HUDEP-2 (cell line): ENCODE data around the gene NWD2.
"Not testable (repeated sequence)": the region's sequence is repeated elsewhere in the genome, so short reads cannot be mapped to it uniquely, and the experiment has no call there.

Experiments
- DNase-seq, 76 experiments: peaks; one replicate each; lab custom pipeline; 2025; ENCODE audit not compliant: unreplicated experiment in 76 of 76; lab: John Stamatoyannopoulos, UW

NWD2 gene

DNA sequence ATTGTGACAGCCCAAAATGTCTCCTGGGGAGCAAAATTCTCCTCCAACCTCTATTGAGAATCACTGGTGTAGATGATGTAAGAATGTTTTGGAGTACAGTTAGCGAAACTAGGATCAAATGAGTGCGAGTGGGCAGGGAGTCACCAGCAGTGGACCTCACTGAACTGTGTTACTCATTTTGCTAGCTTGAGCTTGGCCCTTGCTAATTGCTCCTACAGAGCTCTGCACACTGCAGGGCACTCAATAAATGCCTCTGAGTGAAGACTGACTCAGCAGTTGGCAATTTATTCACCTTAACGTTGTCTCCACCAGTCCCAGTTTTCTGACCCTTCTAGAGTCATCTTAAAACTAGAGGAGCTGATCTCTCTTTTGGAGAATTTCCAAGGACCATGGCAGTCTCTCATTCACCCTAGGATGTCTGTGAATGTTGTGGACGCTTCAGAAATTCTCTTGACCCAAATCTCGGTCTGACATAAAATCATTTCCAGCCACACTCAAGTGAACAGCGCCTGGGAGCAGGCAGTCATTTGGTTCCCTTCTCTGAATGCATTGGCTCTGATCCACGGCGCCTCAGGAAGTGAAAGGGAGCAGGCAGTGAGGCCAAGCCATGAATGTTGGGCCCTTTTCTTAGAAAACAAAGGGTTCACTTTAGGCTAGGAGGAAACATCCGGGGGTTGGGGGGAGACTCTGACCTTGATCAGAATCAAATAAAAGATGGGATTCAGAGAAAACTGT lies 148.1 kb downstream of the NWD2 start:
- no peak for DNase-seq

DNA sequence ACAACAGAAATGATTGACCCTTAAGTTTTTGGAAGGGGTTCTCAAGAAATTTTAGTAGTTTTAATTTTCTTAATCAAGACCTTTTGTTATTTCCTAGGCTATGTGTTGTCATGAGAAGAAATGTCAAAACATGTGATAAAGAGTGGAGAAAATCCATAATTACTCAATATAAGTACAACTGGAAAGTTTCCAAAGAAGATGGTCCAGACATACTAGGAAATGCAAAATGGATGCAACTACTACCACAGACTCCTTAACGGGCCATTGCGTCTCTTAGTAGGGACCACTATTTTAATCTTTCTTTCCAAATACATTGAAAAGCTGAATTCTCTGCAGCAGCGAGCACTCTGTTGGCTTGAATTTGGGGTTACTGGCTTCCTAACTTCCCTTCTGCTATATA lies 148.8 kb downstream of the NWD2 start:
- DNase-seq: no peak

DNA sequence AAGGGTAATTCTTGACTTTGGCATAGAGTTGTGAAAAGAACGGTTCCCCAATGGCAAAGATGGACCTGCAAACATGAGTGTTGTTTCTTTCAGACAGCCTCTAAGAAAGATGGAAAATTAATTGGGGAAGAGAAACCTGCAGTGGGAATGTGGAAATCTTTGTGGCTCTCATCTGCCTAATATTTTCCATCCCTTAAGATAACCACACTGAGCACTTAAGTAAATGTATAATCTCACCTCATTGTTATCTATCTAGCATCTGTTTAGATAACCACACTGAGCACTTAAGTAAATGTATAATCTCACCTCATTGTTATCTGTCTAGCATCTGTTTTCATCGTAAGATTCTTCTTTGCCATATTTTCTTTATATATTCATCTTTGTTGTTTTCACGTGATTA lies 149.3 kb downstream of the NWD2 start:
- DNase-seq: no peak

DNA sequence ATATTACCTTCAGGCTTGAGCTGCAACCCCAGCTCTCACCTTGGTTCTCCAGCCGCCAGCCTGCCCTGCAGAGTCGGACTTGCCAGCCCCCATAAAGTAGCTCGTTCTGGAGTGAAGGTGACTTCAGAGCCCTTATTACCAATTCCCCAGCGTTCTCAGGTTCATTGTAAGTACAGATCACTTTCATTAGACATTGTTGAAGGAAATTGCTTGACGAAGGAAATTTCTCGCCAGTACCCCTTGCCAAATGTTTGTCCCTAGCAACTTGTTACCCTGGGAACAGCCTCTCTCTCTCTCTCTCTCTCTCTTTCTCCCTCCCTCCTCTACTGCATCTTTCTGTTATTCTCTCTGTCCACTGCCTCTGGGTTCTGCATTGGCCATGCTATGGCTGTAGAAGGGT lies 153.0 kb downstream of the NWD2 start:
- DNase-seq: no peak

DNA sequence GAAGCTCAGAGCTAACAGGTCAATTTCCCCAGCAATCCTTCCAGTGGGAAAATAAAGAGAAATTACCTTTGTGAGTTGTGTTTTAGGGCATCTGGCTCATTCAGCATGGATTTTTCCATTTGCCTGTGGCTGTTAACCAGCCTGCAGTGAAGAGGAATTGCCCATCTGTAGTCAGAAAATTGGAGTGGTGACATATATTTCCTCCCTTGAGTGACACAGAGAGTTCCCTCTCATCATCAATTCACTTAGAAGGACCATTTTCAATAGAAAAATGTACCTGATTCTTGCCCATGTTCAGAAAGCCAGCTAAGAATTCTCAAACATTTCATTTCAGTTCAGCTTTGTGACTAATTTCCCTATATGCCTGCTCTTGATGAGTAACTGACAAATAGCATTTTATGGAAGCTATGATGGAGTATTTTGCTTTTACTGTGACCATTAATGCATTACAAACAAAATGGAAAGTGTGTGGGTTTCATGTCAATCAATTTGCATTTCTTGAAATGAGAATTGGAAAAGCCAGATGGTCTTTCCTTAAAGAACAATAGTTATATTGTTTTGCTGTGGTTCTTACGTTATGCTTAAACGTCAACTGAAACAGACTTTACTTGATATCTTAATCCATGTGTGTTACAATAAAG lies 155.8 kb downstream of the NWD2 start:
- no peak for DNase-seq

DNA sequence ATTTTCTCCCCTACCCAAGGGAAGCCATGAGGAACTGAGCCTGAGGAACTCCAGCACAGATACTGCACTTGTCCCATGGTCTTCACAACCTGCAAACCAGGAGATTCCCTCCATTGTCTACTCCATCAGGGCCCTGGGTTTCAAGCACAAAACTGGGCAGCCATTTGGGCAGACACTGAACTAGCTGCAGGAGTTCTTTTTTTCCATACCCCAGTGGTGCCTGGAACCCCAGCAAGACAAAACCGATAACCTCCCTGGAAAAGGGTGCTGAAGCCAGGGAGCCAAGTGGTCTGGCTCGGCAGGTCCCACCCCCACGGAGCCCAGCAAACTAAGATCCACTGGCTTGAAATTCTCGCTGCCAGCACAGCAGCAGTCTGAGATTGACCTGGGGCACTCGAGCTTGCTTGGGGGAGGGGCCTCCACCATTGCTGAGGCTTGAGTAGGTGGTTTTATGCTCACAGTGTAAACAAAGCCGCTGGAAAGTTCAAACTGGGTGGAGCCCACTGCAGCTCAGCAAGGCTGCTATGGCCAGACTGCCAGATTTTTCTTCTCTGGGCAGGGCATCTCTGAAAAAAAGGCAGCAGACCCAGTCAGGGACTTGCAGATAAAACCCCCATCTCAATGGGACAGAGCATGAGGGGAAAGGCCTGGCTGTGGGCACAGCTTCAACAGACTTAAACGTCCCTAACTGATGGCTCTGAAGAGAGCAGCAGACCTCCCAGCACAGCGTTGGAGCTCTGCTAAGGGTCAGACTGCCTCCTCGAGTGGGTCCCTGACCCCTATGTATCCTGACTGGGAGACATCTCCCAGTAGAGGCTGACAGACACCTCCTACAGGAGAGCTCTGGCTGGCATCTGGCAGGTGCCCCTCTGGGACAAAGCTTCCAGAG lies 163.6 kb downstream of the NWD2 start:
- not testable (repeated sequence) for DNase-seq

DNA sequence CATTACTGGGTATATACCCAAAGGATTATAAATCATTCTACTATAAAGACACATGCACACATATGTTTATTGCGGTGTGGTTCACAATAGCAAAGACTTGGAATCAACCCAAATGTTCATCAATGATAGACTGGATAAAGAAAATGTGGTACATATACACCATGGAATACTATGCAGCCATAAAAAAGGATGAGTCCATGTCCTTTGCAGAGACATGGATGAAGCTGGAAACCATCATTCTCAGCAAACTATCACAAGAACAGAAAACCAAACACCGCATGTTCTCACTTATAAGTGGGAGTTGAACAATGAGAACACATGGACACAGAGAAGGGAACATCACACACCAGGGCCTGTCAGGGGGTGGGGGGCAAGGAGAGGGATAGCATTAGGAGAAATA lies 169.1 kb downstream of the NWD2 start:
- DNase-seq: not testable (repeated sequence)

DNA sequence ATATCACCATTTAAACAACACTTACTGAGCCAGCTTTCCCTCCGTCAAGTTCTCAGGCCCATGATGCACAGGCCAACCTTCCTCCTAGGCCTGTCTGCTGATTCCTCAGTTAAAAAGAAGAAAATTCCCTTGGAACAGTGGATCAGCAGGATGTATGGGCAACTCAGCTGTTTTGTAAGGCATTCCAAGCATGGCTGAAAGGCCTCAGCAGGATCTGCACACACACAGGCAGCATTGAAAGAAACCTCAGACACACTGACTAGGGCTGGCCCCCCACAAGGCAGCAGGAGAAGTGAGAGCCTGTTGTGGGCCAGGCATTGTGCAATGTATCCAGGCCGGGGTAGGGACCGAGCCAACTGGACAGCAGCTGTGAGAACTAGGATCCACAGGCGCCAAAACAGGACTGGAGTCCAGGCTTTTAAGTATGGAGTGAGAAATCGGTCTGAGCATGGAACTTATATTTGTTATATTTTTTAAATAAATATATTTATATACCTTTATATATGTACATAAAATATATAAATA lies 171.4 kb downstream of the NWD2 start:
- DNase-seq: no peak

DNA sequence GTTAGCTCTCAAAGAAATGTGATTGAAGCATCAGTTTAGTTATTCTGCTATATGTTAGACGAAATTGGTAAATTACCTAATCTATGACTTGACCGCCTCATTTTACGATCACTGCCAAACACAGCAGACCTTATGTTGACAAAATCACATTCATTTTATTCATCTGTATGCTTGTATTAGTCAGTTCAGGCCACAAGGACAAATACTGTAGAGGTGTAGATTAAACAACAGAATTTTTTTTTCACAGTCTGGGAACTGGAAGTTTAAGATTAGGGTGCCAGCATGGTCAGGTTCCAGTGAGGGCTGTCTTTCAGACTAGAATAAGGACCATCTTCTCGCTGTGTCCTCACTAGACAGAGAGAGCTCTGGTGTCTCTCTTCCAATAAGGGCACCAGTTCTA lies 177.1 kb downstream of the NWD2 start:
- no peak for DNase-seq

DNA sequence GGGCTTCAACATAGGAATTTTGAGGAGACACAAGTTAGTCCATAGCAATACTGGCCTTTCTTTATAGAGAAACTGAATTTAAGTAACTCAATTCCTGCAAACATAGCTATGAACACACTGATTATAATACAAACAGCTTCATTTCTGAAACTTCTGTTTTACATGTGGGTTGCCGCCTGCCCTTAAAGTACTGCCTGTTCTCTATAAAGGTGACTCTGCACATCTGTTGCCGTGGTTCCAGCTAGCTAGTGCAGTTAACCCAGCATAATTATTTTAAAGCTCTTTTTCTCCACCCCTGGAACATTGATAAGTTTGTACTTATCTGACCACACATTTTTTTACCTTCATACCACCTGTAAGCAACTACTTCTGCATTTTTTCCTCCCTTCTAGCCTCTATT lies 177.6 kb downstream of the NWD2 start:
- DNase-seq: no peak

DNA sequence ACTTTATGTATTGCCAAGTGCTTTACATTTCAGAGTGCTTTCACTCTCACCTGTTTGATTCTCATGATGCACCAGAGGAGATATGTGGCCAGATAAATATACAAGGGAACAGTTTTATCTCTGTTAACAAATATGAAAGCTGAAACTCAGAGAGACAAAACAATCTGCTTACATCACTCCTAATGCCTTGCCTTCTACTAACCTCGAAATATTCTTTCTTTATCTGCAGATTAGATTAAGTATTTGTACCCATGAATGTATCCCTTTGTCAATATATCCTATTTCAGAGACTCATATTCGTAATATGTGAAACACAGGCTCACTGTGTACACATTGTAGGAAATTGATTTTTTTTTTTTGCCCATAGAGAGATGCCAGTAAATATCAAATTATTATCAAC lies 178.1 kb downstream of the NWD2 start:
- no peak for DNase-seq

DNA sequence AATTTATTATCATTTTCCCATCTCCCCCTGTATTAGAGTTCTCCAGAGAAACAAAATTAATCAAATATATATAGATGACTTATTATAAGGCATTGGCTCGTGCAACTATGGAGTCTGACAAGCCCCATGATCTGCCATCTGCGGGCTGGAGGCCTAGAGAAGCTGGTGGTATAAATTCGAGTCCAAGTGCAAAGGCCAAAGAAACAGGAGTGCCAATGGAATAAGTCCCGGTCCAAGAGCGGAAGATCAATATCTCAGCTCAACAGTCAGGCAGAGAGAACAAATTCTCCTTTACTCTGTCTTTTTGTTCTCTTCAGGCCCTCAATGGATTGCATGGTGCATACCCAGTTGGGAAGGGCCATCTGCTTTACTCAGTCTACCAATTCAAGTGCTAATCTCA lies 178.8 kb downstream of the NWD2 start:
- DNase-seq: no peak

DNA sequence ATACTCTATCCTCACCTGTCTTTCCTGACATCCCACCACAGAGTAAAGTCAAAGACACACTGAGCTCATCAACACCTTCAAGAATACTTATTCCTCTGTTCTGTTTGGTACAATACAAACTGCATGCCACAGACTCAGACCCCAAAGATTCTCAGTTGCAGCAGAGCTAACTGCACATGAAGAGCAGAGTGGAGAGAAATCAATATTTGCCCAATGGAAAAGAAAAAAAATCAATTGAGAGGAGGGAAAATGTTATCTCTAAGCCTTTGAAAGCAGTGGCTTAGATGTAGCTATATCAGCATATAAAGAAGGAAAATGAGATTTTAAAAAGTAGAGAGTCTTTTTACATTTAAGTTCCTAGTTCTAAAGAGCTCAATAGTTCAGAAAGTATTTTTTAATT lies 180.2 kb downstream of the NWD2 start:
- DNase-seq: no peak

DNA sequence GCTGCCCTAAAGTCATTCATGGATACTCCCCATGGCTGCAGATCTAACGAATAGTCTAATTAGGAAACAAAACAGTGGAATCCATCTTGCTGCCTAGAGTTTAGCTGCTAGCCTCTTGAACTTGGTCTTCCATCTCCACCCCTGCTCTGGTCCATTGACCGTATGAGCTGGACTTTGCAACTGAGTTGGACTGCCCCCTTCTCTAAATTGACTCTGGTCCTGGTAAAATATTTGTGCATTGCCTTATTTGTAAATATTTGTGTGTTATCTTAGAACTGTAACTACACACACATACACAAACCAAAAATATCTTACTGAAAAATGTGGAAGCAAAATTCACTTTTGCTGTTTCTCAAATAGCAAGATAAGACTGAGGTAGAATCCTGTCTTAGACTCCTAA lies 181.3 kb downstream of the NWD2 start:
- no peak for DNase-seq

DNA sequence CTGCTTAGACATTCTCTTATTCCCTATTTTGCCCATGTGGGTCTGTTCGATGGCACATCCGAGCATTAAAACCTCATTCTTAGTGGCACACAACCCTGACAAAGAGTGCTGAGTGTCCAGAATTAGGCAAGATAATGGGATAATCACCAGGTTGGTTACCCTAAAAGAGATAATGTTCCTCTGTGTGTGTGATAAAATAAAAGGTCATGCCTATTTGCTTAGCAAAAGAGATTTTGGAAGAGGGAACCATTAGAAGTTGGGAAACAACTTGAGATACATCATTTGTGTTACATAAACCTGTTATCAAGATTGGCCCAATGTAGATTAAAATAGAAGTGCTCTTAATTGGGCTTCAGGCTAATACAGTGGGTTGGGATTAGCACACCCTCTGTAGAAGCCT lies 182.7 kb downstream of the NWD2 start:
- no peak for DNase-seq

DNA sequence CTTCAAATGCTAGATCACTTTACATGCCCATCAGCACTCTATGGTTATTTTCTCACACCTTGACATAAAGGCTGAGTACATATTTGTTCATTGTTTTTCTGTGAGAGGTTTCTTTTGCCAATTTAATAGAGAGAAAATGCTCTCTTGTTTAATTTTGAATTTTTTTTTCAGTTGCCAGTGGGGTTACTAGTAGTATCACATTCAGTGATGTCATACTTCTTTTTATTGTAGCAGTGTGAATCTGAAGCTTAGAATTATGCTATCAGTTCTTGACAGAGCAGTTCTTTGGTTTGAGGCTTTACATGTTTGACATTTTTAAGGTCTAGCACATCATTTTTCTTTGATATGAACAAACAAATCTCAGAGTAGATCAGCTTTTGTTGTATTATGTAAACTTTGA lies 185.4 kb downstream of the NWD2 start:
- DNase-seq: no peak

DNA sequence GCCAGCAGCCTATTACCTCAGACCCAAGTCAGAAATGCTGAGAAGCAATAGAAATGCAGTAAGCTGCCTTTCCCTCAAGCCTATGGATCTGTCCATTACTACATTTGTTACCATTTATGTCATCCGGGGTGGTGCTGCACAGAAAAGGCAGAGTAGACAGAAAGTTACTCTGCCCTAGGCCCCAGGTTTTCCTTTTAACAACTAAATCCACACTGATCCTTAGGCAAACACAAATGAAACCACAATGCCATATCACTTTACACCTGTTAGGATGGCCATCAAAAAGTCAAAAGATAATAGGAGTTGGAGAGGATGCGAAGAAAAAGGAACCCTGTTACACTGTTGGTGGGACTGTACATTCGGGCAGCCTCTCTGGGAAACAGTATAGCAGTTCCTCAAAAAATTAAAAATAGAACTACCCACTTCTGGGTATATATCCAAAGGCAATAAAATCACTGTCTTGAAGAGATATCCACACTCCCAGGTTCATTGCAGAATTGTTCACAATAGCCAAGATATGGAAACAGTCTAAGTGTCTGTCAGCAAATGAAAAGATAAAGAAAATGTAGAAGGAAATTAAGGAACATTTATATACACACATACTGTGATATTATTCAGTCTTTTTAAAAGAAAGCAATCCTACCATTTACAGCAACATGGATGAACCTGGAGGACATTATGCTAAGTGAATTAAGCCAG lies 186.3 kb downstream of the NWD2 start:
- no peak for DNase-seq

DNA sequence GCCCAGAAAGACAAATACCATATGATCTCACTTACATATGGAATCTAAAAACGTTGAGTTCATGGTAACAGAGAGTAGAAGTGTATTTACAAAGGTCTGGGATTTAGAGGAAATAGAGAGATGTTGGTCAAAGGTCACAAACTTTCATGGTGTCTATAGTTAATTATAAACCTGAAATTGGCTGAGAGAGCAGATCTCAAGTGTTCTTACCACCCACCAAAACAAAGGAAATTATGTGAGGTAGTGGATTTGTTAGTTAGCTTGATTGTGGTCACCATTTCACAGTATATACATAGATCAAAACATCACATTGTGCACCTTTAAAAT lies 186.8 kb downstream of the NWD2 start:
- no peak for DNase-seq

DNA sequence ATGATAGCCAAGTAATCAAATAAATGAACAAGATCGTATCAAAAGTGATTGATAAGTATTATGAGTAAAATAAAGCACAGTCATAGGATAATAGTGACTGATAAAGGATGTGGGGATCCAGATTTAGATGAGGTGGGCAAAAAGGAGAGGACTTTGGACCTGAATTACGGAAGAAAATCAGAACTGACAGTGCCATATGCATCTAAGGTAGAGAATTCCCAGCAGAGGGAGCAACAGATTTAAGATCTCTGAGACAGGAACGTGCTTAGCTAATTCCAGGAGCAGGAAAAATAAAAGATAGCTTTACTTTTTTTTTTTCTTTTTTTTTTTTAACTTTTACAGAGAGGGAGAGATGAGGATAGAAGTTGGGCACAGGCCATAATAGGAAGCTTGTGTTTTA lies 189.9 kb downstream of the NWD2 start:
- no peak for DNase-seq

DNA sequence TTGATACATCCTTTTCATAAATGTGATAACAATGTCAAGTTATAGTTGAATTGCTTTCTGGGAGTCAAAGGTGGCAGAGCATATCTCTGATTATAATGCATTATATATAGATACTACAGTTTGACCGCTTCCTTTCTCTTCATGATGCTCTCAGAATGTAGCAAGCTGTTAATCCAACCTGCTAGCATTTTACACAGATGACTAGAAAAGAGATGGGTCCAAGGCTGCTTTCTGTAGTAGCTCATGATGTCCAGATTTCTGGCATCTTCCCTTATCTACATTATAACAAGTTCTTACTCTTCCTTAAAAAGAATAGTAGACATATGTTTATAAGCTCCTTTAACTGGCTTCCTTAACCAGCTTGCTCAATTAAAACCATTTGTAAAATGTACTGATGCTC lies 192.0 kb downstream of the NWD2 start:
- no peak for DNase-seq

DNA sequence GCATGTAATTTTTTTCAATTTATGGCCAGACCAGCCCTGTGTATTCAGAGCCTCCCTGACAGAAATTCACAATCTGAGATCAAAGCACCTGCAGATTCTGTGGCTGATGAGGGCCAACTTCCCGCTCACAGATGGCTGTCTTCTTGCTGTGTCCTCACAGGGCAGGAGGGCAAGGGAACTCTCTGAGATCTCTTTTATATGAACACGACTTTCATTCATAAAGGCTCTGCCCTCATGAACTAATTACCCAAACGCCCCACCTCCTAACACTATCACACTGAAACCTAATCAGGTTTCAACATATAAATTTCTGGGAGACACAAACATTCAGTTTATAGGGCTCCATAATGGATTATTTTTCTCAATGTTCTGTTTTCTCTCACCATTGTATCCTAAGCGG lies 192.6 kb downstream of the NWD2 start:
- DNase-seq: no peak
